Activated CD8-positive, alpha-beta T cell treated with anti-CD3 and anti-CD28 coated beads for 36 hours (primary cell): ENCODE data around the gene FOXO1. TPM values are rescaled to one million over a fixed set of nuclear protein-coding genes. Genes with fewer than 3 reads are reported as not detected.

Source experiments
- ATAC-seq: fragments of 200-7000 bp; cut with Tn5 transposase; one replicate; pipeline ENCODE4 v1.10.0; 2021; ENCODE audit warnings: mild to moderate bottlenecking, moderate library complexity
- CTCF ChIA-PET: fragments of 350-600 bp; sonication (Branson Sonifier 250); formaldehyde crosslinking; loops from one replicate; lab custom pipeline; 2021; ENCODE audit warnings: antibody characterized with exemption; lab: Charles Lee
- POLR2A ChIA-PET: fragments of 350-600 bp; sonication (Branson Sonifier 250); formaldehyde crosslinking; loops from one replicate; lab custom pipeline; 2021; ENCODE audit warnings: antibody characterized with exemption; lab: Charles Lee
- DNase-seq: peaks from one replicate; pipeline ENCODE4 v3.0.0-alpha.2; 2020
- H3K27ac Mint-ChIP-seq: one replicate; pipeline ENCODE4 v1.8.0; 2021; ENCODE audit warnings: mild to moderate bottlenecking, mixed read lengths
- H3K27me3 Mint-ChIP-seq: one replicate; pipeline ENCODE4 v1.8.0; 2021; ENCODE audit warnings: mixed read lengths
- H3K36me3 Mint-ChIP-seq: one replicate; pipeline ENCODE4 v1.8.0; 2021; ENCODE audit warnings: low read depth, mixed read lengths
- H3K4me1 Mint-ChIP-seq: one replicate; pipeline ENCODE4 v1.8.0; 2021; ENCODE audit warnings: low read depth, mixed read lengths
- H3K4me3 Mint-ChIP-seq: one replicate; pipeline ENCODE4 v1.8.0; 2021; ENCODE audit warnings: mild to moderate bottlenecking, moderate library complexity, mixed read lengths
- H3K9me3 Mint-ChIP-seq: one replicate; pipeline ENCODE4 v1.8.0; 2021; ENCODE audit warnings: mixed read lengths
- CTCF ChIP-seq: fragments of 200-600 bp; IDR thresholded peaks from one replicate; pipeline ENCODE4 v1.8.0; 2022; ENCODE audit warnings: antibody characterized with exemption, mild to moderate bottlenecking
- intact Hi-C: fragments of 100-400 bp; cut with micrococcal nuclease; formaldehyde crosslinking; loops from one replicate; pipeline ENCODE4 v1.10.0; 2022
- total RNA-seq, 2 experiments: library from RNA; stranded (reverse); gene quantifications; one replicate each; pipeline ENCODE4 v1.2.3, GENCODE V29; 2021

The FOXO1 gene
- total RNA-seq, 2 experiments from 2014 or later = 30.6 to 30.8 TPM

GRCh38 chr13:40657951-40658350, 8.5 kb downstream of the FOXO1 start:
- CTCF ChIA-PET = interaction anchor here (0.7 to 1.0 kb wide), 2 partner anchors 19 to 25 kb away, joined by 3 read pairs; no protein-coding TSS in a partner anchor
- Mint-ChIP-seq H3K9me3 (peaks cover 2% of the 10 kb centered on the region), H3K27me3 (no peaks in the 10 kb centered on the region), H3K4me3 (no peak overlapping the region), H3K27ac (peak overlapping the region; percentile 77), H3K36me3 (peaks cover 37% of the 10 kb centered on the region), H3K4me1 (peaks cover 82% of the 10 kb centered on the region)
- POLR2A ChIA-PET = interaction anchor here (1.4 kb wide), 1 partner anchor 44 kb away, joined by 3 read pairs; no protein-coding TSS in a partner anchor
- no peak for TF ChIP-seq CTCF
- ATAC-seq = no peak
- intact Hi-C loops = no loop called here
- no peak for DNase-seq

GRCh38 chr13:40657307-40657706, 9.1 kb downstream of the FOXO1 start:
- peaks cover 40% of the 10 kb centered on the region for H3K36me3 Mint-ChIP-seq
- no peak overlapping the region for H3K4me3 Mint-ChIP-seq
- peaks cover 2% of the 10 kb centered on the region for H3K9me3 Mint-ChIP-seq
- ATAC-seq = no peak
- peak overlapping the region; percentile 77 for H3K27ac Mint-ChIP-seq
- POLR2A ChIA-PET = interaction anchor here (1.4 kb wide), 1 partner anchor 44 kb away, joined by 3 read pairs; no protein-coding TSS in a partner anchor
- peaks cover 85% of the 10 kb centered on the region for H3K4me1 Mint-ChIP-seq
- intact Hi-C loops = no loop called here
- CTCF ChIA-PET = no interaction called here
- no peaks in the 10 kb centered on the region for H3K27me3 Mint-ChIP-seq
- no peak for TF ChIP-seq CTCF
- DNase-seq = no peak

- H3K4me1 Mint-ChIP-seq = peaks cover 87% of the 10 kb centered on the region
- no peak for ATAC-seq
- intact Hi-C loops = no loop called here
- no peak for DNase-seq
- TF ChIP-seq CTCF = no peak
- H3K27me3 Mint-ChIP-seq = no peaks in the 10 kb centered on the region
- H3K4me3 Mint-ChIP-seq = no peak overlapping the region
- CTCF ChIA-PET = interaction anchor here (1.0 to 1.4 kb wide), 2 partner anchors 12 to 57 kb away, joined by 3 to 4 read pairs; no protein-coding TSS in a partner anchor
- peak overlapping the region; percentile 7 for H3K27ac Mint-ChIP-seq
- peaks cover 47% of the 10 kb centered on the region for H3K36me3 Mint-ChIP-seq
- H3K9me3 Mint-ChIP-seq = peaks cover 2% of the 10 kb centered on the region
- POLR2A ChIA-PET = interaction anchor here (0.5 to 1.6 kb wide), 4 partner anchors 9 to 659 kb away, joined by 3 to 5 read pairs (median 4); no protein-coding TSS in a partner anchor
Observed at GRCh38 chr13:40656358-40656757, 10.1 kb downstream of the FOXO1 start.

- peak; percentile 46 for DNase-seq
- Mint-ChIP-seq H3K27ac (peak overlapping the region; percentile 96), H3K4me3 (peak overlapping the region; percentile 60), H3K9me3 (peaks cover 4% of the 10 kb centered on the region), H3K36me3 (peaks cover 42% of the 10 kb centered on the region), H3K4me1 (peaks cover 92% of the 10 kb centered on the region), H3K27me3 (no peaks in the 10 kb centered on the region)
- peak; percentile 84 for ATAC-seq
- TF ChIP-seq CTCF = no peak
- ChIA-PET POLR2A (no interaction called here), CTCF (interaction anchor here (1.2 kb wide), 1 partner anchor 99 kb away, joined by 3 read pairs; no protein-coding TSS in a partner anchor)
- intact Hi-C loops = loop anchor here (1.0 kb wide), 1 partner anchor 9 kb away; no protein-coding TSS in a partner anchor
Observed at GRCh38 chr13:40653527-40654318, 12.7 kb downstream of the FOXO1 start.

GRCh38 chr13:40652588-40652940, 13.9 kb downstream of the FOXO1 start:
- POLR2A ChIA-PET = interaction anchor here (0.7 to 1.8 kb wide), 2 partner anchors 10 to 12 kb away, joined by 3 to 7 read pairs; no protein-coding TSS in a partner anchor
- peak overlapping the region; percentile 19 for H3K4me3 Mint-ChIP-seq
- ATAC-seq (no peak), DNase-seq (no peak)
- no peak for TF ChIP-seq CTCF
- H3K27ac Mint-ChIP-seq = peak overlapping the region; percentile 96
- CTCF ChIA-PET = interaction anchor here (0.9 to 1.2 kb wide), 3 partner anchors 12 to 98 kb away, joined by 3 to 5 read pairs (median 3); no protein-coding TSS in a partner anchor
- H3K9me3 Mint-ChIP-seq = peaks cover 2% of the 10 kb centered on the region
- intact Hi-C loops = no loop called here
- H3K36me3 Mint-ChIP-seq = peaks cover 33% of the 10 kb centered on the region
- no peaks in the 10 kb centered on the region for H3K27me3 Mint-ChIP-seq
- H3K4me1 Mint-ChIP-seq = peaks cover 94% of the 10 kb centered on the region
